ENCODE measurements around the gene OSGEP.

Gene OSGEP

DNA sequence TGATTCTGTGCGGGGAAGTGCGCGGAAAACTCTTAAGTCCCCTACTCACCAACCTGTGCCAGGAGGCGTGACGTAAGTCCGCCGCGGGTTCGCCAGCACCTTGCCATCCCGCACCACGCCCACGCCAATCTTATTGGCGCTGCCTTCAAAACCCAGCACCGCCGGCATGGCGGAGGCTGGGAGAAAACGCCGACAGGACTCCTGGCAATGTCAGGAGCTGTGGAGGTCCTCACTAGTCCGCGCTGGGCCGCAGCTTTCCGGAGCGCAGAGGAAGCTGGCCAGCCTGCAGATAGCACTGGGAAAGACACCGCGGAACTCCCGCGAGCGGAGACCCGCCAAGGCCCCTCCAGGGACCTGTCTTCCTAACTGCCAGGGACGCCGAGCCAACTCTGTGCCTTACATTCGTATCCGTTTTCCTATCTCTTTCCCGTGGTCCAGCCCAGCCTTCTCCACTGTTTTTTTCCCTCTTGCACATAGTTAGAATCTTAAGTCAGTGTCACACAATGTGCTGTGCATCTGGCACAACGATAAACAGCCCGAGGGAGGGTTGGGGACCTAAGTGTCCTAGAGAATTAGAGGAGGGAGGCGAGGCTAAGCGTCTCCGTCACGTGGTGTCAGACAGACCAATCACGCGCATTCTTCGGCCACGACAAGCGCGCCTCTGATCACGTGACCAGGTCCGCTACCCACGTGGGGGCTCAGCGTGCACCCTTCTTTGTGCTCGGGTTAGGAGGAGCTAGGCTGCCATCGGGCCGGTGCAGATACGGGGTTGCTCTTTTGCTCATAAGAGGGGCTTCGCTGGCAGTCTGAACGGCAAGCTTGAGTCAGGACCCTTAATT lies at the start of gene OSGEP, which contains the start of gene APEX1 (continued):
- TF ChIP-seq, protein P1, sequence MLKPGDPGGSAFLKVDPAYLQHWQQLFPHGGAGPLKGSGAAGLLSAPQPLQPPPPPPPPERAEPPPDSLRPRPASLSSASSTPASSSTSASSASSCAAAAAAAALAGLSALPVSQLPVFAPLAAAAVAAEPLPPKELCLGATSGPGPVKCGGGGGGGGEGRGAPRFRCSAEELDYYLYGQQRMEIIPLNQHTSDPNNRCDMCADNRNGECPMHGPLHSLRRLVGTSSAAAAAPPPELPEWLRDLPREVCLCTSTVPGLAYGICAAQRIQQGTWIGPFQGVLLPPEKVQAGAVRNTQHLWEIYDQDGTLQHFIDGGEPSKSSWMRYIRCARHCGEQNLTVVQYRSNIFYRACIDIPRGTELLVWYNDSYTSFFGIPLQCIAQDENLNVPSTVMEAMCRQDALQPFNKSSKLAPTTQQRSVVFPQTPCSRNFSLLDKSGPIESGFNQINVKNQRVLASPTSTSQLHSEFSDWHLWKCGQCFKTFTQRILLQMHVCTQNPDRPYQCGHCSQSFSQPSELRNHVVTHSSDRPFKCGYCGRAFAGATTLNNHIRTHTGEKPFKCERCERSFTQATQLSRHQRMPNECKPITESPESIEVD (tag by site-specific recombination; IDR thresholded peaks at IDR 0.05) = no peak
- 0 out of 2 replicates have a peak, but pooled peaks have one; percentile 10 for TF ChIP-seq OSR2 (tag by site-specific recombination; IDR thresholded peaks at IDR 0.05)
- peak; percentile 93 for TF ChIP-seq KLF9 (tag by site-specific recombination; IDR thresholded peaks at IDR 0.05; ENCODE audit: low read depth)
- TF ChIP-seq ZNF521 (tag by site-specific recombination; IDR thresholded peaks at IDR 0.05) = no peak
- peak; percentile 6 for TF ChIP-seq KLF8 (tag by site-specific recombination; IDR thresholded peaks at IDR 0.05)
- peak; percentile 70; the same call in 1 of the 2 replicates for TF ChIP-seq ZNF76 (tag by site-specific recombination; IDR thresholded peaks at IDR 0.05; ENCODE audit: borderline replicate concordance, low read depth)
- no peak for TF ChIP-seq GFI1B (tag by site-specific recombination; IDR thresholded peaks at IDR 0.05)
- TF ChIP-seq GLIS2 (tag by site-specific recombination; IDR thresholded peaks at IDR 0.05) = no peak
- TF ChIP-seq ZNF549 (tag by site-specific recombination; IDR thresholded peaks at IDR 0.05) = no peak
- no peak for TF ChIP-seq ZNF311 (tag by site-specific recombination; IDR thresholded peaks at IDR 0.05; ENCODE audit: borderline replicate concordance)
- TF ChIP-seq ZNF626 (tag by site-specific recombination; IDR thresholded peaks at IDR 0.05) = no peak
- TF ChIP-seq SETDB1 (IDR thresholded peaks at IDR 0.05; ENCODE audit: insufficient read length, low read length) = no peak
- TF ChIP-seq, protein P2, sequence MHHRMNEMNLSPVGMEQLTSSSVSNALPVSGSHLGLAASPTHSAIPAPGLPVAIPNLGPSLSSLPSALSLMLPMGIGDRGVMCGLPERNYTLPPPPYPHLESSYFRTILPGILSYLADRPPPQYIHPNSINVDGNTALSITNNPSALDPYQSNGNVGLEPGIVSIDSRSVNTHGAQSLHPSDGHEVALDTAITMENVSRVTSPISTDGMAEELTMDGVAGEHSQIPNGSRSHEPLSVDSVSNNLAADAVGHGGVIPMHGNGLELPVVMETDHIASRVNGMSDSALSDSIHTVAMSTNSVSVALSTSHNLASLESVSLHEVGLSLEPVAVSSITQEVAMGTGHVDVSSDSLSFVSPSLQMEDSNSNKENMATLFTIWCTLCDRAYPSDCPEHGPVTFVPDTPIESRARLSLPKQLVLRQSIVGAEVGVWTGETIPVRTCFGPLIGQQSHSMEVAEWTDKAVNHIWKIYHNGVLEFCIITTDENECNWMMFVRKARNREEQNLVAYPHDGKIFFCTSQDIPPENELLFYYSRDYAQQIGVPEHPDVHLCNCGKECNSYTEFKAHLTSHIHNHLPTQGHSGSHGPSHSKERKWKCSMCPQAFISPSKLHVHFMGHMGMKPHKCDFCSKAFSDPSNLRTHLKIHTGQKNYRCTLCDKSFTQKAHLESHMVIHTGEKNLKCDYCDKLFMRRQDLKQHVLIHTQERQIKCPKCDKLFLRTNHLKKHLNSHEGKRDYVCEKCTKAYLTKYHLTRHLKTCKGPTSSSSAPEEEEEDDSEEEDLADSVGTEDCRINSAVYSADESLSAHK (tag by site-specific recombination; IDR thresholded peaks at IDR 0.05) = no peak
- TF ChIP-seq, protein P3, sequence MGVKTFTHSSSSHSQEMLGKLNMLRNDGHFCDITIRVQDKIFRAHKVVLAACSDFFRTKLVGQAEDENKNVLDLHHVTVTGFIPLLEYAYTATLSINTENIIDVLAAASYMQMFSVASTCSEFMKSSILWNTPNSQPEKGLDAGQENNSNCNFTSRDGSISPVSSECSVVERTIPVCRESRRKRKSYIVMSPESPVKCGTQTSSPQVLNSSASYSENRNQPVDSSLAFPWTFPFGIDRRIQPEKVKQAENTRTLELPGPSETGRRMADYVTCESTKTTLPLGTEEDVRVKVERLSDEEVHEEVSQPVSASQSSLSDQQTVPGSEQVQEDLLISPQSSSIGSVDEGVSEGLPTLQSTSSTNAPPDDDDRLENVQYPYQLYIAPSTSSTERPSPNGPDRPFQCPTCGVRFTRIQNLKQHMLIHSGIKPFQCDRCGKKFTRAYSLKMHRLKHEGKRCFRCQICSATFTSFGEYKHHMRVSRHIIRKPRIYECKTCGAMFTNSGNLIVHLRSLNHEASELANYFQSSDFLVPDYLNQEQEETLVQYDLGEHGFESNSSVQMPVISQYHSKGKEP (tag by site-specific recombination; IDR thresholded peaks at IDR 0.05) = no peak
- no peak for TF ChIP-seq GLI4 (tag by site-specific recombination; IDR thresholded peaks at IDR 0.05)
- TF ChIP-seq HOXA7 (CRISPR knock-in tag; IDR thresholded peaks at IDR 0.05; ENCODE audit: borderline replicate concordance) = no peak
- TF ChIP-seq, protein P4, sequence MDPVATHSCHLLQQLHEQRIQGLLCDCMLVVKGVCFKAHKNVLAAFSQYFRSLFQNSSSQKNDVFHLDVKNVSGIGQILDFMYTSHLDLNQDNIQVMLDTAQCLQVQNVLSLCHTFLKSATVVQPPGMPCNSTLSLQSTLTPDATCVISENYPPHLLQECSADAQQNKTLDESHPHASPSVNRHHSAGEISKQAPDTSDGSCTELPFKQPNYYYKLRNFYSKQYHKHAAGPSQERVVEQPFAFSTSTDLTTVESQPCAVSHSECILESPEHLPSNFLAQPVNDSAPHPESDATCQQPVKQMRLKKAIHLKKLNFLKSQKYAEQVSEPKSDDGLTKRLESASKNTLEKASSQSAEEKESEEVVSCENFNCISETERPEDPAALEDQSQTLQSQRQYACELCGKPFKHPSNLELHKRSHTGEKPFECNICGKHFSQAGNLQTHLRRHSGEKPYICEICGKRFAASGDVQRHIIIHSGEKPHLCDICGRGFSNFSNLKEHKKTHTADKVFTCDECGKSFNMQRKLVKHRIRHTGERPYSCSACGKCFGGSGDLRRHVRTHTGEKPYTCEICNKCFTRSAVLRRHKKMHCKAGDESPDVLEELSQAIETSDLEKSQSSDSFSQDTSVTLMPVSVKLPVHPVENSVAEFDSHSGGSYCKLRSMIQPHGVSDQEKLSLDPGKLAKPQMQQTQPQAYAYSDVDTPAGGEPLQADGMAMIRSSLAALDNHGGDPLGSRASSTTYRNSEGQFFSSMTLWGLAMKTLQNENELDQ (tag by site-specific recombination; IDR thresholded peaks at IDR 0.05; ENCODE audit: low read depth) = no peak
- TF ChIP-seq ZNF10 (tag by site-specific recombination; IDR thresholded peaks at IDR 0.05) = peak; percentile 67
- TF ChIP-seq, protein P5, sequence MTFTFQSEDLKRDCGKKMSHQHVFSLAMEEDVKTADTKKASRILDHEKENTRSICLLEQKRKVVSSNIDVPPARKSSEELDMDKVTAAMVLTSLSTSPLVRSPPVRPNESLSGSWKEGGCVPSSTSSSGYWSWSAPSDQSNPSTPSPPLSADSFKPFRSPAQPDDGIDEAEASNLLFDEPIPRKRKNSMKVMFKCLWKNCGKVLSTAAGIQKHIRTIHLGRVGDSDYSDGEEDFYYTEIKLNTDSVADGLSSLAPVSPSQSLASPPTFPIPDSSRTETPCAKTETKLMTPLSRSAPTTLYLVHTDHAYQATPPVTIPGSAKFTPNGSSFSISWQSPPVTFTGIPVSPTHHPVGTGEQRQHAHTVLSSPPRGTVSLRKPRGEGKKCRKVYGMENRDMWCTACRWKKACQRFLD (tag by site-specific recombination; IDR thresholded peaks at IDR 0.05) = 0 out of 2 replicates have a peak, but pooled peaks have one; percentile 7
- no peak for TF ChIP-seq ZNF747 (tag by site-specific recombination; IDR thresholded peaks at IDR 0.05)
- 0 out of 2 replicates have a peak, but pooled peaks have one; percentile 29 for TF ChIP-seq ZBTB1 (tag by site-specific recombination; IDR thresholded peaks at IDR 0.05)
- TF ChIP-seq ZNF658 (tag by site-specific recombination; IDR thresholded peaks at IDR 0.05) = no peak
- TF ChIP-seq ZNF660 (tag by site-specific recombination; IDR thresholded peaks at IDR 0.05) = no peak; the same call in 1 of the 2 replicates
- peak; percentile 62; the same call in 1 of the 2 replicates for TF ChIP-seq ZBTB20 (tag by site-specific recombination; IDR thresholded peaks at IDR 0.05)
- no peak for TF ChIP-seq ZNF133 (tag by site-specific recombination; IDR thresholded peaks at IDR 0.05)
- TF ChIP-seq, protein P6, sequence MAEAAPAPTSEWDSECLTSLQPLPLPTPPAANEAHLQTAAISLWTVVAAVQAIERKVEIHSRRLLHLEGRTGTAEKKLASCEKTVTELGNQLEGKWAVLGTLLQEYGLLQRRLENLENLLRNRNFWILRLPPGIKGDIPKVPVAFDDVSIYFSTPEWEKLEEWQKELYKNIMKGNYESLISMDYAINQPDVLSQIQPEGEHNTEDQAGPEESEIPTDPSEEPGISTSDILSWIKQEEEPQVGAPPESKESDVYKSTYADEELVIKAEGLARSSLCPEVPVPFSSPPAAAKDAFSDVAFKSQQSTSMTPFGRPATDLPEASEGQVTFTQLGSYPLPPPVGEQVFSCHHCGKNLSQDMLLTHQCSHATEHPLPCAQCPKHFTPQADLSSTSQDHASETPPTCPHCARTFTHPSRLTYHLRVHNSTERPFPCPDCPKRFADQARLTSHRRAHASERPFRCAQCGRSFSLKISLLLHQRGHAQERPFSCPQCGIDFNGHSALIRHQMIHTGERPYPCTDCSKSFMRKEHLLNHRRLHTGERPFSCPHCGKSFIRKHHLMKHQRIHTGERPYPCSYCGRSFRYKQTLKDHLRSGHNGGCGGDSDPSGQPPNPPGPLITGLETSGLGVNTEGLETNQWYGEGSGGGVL (tag by site-specific recombination; IDR thresholded peaks at IDR 0.05) = no peak; the same call in 1 of the 2 replicates
- no peak for TF ChIP-seq GLI2 (tag by site-specific recombination; IDR thresholded peaks at IDR 0.05; ENCODE audit: borderline replicate concordance, low read depth)
- TF ChIP-seq ZNF561 (tag by site-specific recombination; IDR thresholded peaks at IDR 0.05; ENCODE audit: borderline replicate concordance) = peak; percentile 31; the same call in 1 of the 2 replicates
